DND-41 (cell line): ENCODE measurements around the gene UBE2D2.
"Not testable (repeated sequence)": the region's sequence is repeated elsewhere in the genome, so short reads cannot be mapped to it uniquely, and the experiment has no call there.

Experiments used
- CTCF ChIP-seq: IDR thresholded peaks from 2 replicates; pipeline ENCODE4 v1.5.1; 2012; ENCODE audit warnings: borderline replicate concordance, low read length, moderate library complexity, mild to moderate bottlenecking; ENCODE audit not compliant: poor library complexity, severe bottlenecking; ENCODE audit errors: extremely low read depth
- EZH2 ChIP-seq: IDR thresholded peaks from 3 replicates; pipeline ENCODE4 v1.6.1; 2012; ENCODE audit warnings: borderline replicate concordance, low read depth, mild to moderate bottlenecking, moderate library complexity, low read length, inconsistent platforms; ENCODE audit not compliant: severe bottlenecking

GRCh38 chr5:139550051-139550872 lies 10.9 kb upstream of the UBE2D2 start:
- not testable (repeated sequence) for TF ChIP-seq CTCF, EZH2
